NB4 (cell line): ENCODE data around the gene CXCL1.

Experiments used
- CTCF ChIP-seq: IDR thresholded peaks from one replicate; pipeline ENCODE4 v1.5.1; 2012; ENCODE audit warnings: low read depth, low read length
- MAX ChIP-seq: IDR thresholded peaks from 2 replicates; pipeline ENCODE4 v1.6.1; 2011; ENCODE audit warnings: low read depth, low read length
- POLR2A ChIP-seq: IDR thresholded peaks from 2 replicates; pipeline ENCODE4 v1.6.1; 2011; ENCODE audit warnings: mild to moderate bottlenecking; ENCODE audit not compliant: insufficient read length; ENCODE audit errors: extremely low read depth

GRCh38 chr4:73822812-73823504 lies 46.2 kb upstream of the CXCL1 start:
- TF ChIP-seq POLR2A, result no peak
- TF ChIP-seq CTCF, result no peak
- no peak for TF ChIP-seq MAX
